WERI-Rb-1 (cell line): ENCODE data around the gene LIN37.

Source experiments
- DNase-seq: peaks from one replicate; pipeline ENCODE4 v3.0.0-alpha.2; 2020
- H3K27ac ChIP-seq: fragments of 250-450 bp; sonication (Bioruptor Pico); 2 replicates; pipeline ENCODE4 v1.5.1; 2020; ENCODE audit warnings: mild to moderate bottlenecking, moderate library complexity
- H3K27me3 ChIP-seq: fragments of 250-450 bp; sonication (Bioruptor Pico); 2 replicates; pipeline ENCODE4 v1.5.1; 2021; ENCODE audit warnings: mild to moderate bottlenecking, low read depth, moderate library complexity; ENCODE audit not compliant: insufficient read depth, severe bottlenecking
- H3K36me3 ChIP-seq: fragments of 250-450 bp; sonication (Bioruptor Pico); 2 replicates; pipeline ENCODE4 v1.5.1; 2020; ENCODE audit warnings: mild to moderate bottlenecking, moderate library complexity
- H3K4me3 ChIP-seq: 2 replicates; pipeline ENCODE4 v1.5.1; 2011; ENCODE audit warnings: low read depth, mild to moderate bottlenecking, control low read depth, low read length
- H3K9me3 ChIP-seq: fragments of 250-450 bp; sonication (Bioruptor Pico); 2 replicates; pipeline ENCODE4 v1.5.1; 2021; ENCODE audit warnings: mild to moderate bottlenecking, moderate library complexity; ENCODE audit not compliant: severe bottlenecking
- TF ChIP-seq, protein P1 (sequence below): IDR thresholded peaks from 2 replicates; pipeline ENCODE4 v1.5.1; 2011; ENCODE audit warnings: low read depth, mild to moderate bottlenecking, control low read depth, inconsistent platforms, low read length

LIN37 gene

DNA sequence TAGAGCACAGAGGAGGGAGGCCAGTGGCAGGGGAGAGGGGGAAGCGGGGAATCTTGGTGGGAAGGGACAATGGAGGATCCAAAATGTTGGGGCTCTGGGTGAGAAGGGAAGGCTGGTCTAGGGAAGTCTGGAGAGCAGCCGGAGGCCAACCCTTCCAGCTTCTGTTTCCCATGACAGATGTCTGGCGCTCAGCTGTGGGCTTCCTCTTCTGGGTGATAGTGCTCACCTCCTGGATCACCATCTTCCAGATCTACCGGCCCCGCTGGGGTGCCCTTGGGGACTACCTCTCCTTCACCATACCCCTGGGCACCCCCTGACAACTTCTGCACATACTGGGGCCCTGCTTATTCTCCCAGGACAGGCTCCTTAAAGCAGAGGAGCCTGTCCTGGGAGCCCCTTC is 1.8 kb upstream of the LIN37 start:
- Histone ChIP-seq H3K9me3 (no peaks in the 10 kb centered on the region), H3K27ac (no peak overlapping the region), H3K36me3 (peaks cover 6% of the 10 kb centered on the region; the same call in 1 of the 2 replicates), H3K4me3 (no peak overlapping the region), H3K27me3 (no peaks in the 10 kb centered on the region)
- DNase-seq = no peak
- TF ChIP-seq, protein P1, sequence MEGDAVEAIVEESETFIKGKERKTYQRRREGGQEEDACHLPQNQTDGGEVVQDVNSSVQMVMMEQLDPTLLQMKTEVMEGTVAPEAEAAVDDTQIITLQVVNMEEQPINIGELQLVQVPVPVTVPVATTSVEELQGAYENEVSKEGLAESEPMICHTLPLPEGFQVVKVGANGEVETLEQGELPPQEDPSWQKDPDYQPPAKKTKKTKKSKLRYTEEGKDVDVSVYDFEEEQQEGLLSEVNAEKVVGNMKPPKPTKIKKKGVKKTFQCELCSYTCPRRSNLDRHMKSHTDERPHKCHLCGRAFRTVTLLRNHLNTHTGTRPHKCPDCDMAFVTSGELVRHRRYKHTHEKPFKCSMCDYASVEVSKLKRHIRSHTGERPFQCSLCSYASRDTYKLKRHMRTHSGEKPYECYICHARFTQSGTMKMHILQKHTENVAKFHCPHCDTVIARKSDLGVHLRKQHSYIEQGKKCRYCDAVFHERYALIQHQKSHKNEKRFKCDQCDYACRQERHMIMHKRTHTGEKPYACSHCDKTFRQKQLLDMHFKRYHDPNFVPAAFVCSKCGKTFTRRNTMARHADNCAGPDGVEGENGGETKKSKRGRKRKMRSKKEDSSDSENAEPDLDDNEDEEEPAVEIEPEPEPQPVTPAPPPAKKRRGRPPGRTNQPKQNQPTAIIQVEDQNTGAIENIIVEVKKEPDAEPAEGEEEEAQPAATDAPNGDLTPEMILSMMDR = no peak

DNA sequence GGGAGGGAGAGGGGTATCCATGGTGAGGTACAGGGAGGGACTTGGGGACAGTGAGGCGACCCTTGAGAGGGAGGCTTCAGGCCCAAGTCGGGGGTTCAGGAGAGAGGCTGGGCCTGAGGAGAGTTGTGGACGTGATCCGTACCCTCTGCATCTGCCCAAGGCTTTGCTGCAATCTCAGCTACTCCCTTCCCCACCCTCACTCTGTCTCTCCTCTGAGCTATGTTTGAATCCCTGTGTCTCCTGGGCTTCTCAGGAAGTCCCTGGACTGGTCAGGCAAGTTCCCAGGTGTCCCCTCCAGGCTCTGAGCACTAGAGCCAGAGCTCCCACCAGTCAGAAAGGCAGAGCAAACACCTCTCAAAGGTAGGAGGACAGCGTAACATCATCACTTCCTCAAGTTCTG is 1.8 kb downstream of the LIN37 start:
- no peaks in the 10 kb centered on the region for H3K27me3 ChIP-seq
- H3K9me3 ChIP-seq = no peaks in the 10 kb centered on the region
- H3K36me3 ChIP-seq = peaks cover 23% of the 10 kb centered on the region
- DNase-seq = no peak
- no peak overlapping the region for H3K4me3 ChIP-seq
- H3K27ac ChIP-seq = no peak overlapping the region
- TF ChIP-seq, protein P1 = no peak

DNA sequence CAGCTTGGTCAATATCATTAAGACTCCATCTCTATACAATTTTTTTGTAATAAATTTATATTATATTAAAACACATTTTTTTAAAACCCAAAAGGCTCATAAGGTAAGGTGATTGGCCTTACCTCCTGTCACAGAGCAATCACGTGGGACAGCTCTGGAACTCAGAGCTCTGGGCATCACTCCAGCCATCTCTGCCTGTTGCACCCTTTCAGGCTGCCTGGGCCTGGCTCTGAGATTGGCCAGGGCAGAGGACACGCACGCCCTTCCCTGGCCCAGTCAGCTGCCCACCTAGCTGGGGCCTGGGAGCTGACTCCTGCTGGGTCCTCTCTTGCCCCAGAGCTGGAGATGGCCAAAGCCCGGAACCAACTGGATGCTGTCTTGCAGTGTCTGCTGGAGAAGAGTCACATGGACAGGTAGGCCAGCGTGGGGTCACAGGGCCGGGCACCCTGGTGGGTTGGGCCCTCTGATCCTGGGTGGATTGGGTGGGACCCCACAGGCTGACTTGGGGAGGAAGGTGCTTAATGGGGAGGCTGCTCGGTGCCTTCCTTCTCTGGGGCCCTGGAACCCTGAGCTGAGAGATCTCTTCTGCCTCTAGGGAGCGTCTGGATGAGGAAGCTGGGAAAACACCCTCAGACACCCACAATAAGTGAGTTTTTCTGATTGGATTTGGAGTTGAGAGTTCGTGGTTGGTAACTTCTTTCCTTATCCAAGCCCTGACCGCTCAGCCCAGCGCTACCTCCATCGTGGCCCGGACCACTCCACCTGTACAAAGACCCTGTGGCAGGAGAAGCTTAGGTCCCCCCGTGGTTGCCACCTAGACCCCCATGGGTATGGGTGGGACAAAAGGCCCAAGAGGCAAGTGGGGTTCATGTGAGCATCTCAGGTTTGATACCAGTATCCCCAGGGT is 3.7 kb downstream of the LIN37 start:
- no peaks in the 10 kb centered on the region for H3K27me3 ChIP-seq
- DNase-seq = no peak
- TF ChIP-seq, protein P1 = no peak
- peaks cover 23% of the 10 kb centered on the region for H3K36me3 ChIP-seq
- H3K27ac ChIP-seq = no peak overlapping the region
- no peak overlapping the region for H3K4me3 ChIP-seq
- H3K9me3 ChIP-seq = no peaks in the 10 kb centered on the region

DNA sequence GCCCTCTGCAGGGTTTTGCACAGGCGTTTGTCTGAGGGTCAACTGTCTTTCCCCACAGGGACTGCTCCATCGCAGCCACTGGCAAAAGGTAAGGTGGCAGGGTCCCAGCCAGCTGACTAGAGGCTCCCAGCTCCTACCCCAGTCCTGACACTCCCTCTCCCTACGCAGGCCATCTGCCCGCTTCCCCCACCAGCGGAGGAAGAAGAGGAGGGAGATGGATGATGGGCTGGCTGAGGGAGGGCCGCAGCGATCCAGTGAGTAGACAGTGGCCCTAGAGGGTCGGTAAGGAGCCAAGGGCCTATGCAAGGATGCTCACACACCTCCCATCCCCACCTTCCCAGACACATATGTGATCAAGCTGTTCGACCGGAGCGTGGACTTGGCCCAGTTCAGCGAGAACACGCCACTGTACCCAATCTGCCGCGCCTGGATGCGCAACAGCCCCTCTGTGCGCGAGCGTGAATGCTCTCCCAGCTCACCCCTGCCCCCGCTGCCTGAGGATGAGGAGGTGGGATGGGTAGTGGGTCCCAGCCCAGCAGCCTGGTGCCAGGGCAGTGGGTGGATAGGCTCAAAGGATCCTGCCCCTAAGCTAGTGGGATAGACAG is 4.5 kb downstream of the LIN37 start:
- Histone ChIP-seq H3K36me3 (peaks cover 23% of the 10 kb centered on the region), H3K9me3 (no peaks in the 10 kb centered on the region), H3K4me3 (no peak overlapping the region), H3K27me3 (no peaks in the 10 kb centered on the region), H3K27ac (no peak overlapping the region; the same call in 1 of the 2 replicates)
- TF ChIP-seq, protein P1 = no peak
- DNase-seq = no peak

DNA sequence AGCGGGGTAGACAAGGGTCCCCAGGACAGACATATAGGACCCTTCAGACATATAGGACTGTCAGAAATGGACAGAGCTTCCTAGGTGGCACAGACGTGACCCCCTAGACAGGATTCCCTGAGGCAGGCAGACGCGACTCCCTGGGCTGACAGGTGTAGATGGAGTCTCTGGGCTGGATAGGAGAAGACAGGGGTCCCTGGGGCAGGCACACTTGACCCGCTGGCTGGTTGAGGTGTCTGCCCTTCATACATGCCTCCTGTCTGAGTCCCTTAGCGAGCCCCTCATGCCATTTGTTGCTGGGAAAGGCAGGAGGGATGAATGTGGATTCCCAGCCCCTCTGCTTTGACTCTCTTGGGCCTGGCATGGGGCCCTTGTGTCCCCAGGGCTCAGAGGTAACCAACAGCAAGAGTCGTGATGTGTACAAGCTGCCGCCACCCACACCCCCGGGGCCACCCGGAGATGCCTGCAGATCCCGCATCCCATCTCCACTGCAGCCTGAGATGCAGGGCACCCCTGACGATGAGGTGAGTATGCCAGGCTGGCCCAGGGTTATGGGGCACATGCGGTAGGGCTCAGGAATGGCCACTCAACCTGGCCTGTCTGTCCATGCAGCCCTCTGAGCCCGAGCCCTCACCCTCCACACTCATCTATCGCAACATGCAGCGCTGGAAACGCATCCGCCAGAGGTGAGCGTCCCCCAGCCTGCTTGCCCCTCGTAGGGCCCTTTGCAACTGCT is 5.4 kb downstream of the LIN37 start:
- DNase-seq = no peak
- Histone ChIP-seq H3K9me3 (no peaks in the 10 kb centered on the region), H3K36me3 (peaks cover 26% of the 10 kb centered on the region), H3K27ac (peak overlapping the region; percentile 97; the same call in 1 of the 2 replicates), H3K4me3 (no peak overlapping the region), H3K27me3 (no peaks in the 10 kb centered on the region)
- TF ChIP-seq, protein P1 = no peak
